GM12878 (cell line): ENCODE results near the gene KLRD1. TPM values are rescaled to one million over a fixed set of nuclear protein-coding genes. Genes with fewer than 3 reads are reported as not detected.

Experiments
- ATAC-seq: fragments of 200-7000 bp; cut with Tn5 transposase; 3 replicates; pipeline ENCODE4 v1.9.1; 2020; ENCODE audit warnings: mild to moderate bottlenecking, moderate library complexity
- BruUV-seq: library from RNA; stranded (reverse); fragments of 400-500 nt; replicated peaks from 2 replicates; lab custom pipeline; 2021; lab: Mats Ljungman, UMichigan
- CTCF ChIA-PET: fragments of 300-600 bp; sonication (Branson Sonifier 250); formaldehyde crosslinking; extraction: SDS; loops from one replicate; lab custom pipeline; 2021; ENCODE audit warnings: inconsistent platforms; lab: Yijun Ruan, JAX
- POLR2A ChIA-PET: fragments of 350-600 bp; formaldehyde crosslinking; extraction: SDS; loops from one replicate; lab custom pipeline; 2021; ENCODE audit warnings: inconsistent platforms; lab: Charles Lee
- RAD21 ChIA-PET: fragments of 300-600 bp; sonication (Branson Sonifier 250); formaldehyde crosslinking; loops from one replicate; lab custom pipeline; 2023; ENCODE audit warnings: antibody characterized with exemption; ENCODE audit not compliant: unreplicated experiment; lab: Charles Lee
- SMC1A ChIA-PET: fragments of 300-600 bp; sonication (Branson Sonifier 250); formaldehyde crosslinking; loops from one replicate; lab custom pipeline; 2023; ENCODE audit not compliant: unreplicated experiment, uncharacterized antibody; lab: Charles Lee
- DNase-seq: peaks from one replicate; pipeline ENCODE4 v3.0.0-alpha.2; 2011; ENCODE audit warnings: low read depth, low spot score
- FAIRE-seq: peaks from 3 replicates; lab custom pipeline; 2011; peaks lifted over from hg19 to GRCh38; lab: Jason Lieb, UNC
- H2AFZ ChIP-seq: 2 replicates; pipeline ENCODE4 v1.6.0; 2011; ENCODE audit warnings: low read depth, low read length, control low read depth; ENCODE audit not compliant: control insufficient read depth
- H3K27ac ChIP-seq: 2 replicates; pipeline ENCODE4 v1.5.1; 2011; ENCODE audit warnings: control low read depth; ENCODE audit not compliant: control insufficient read depth, insufficient read depth
- H3K27me3 ChIP-seq, 2 experiments: replicated peaks in 1 of 2; 2 replicates each; pipeline versions ENCODE4 v1.6.0 to v1.6.1; 2011; ENCODE audit warnings: low read length in 1 of 2; ENCODE audit not compliant: control insufficient read depth in 2 of 2, insufficient read depth in 2 of 2
- H3K36me3 ChIP-seq, 2 experiments: 2 replicates each; pipeline ENCODE4 v1.5.1; 2011; ENCODE audit warnings: low read length in 1 of 2; ENCODE audit not compliant: control insufficient read depth in 2 of 2, insufficient read depth in 2 of 2
- H3K4me1 ChIP-seq: 2 replicates; pipeline ENCODE4 v1.6.1; 2011; ENCODE audit warnings: mild to moderate bottlenecking, low read length, moderate library complexity, mixed read lengths; ENCODE audit not compliant: control insufficient read depth, insufficient read depth
- H3K4me2 ChIP-seq: 2 replicates; pipeline ENCODE4 v1.6.0; 2011; ENCODE audit warnings: control low read depth; ENCODE audit not compliant: control insufficient read depth, insufficient read depth
- H3K4me3 ChIP-seq: fragments of 200-600 bp; sonication (generic); 2 replicates; pipeline ENCODE4 v1.5.1; 2016
- H3K79me2 ChIP-seq: 2 replicates; pipeline ENCODE4 v1.6.0; 2011; ENCODE audit warnings: low read length; ENCODE audit not compliant: control insufficient read depth, insufficient read depth
- H3K9ac ChIP-seq: 2 replicates; pipeline ENCODE4 v1.8.0; 2011; ENCODE audit warnings: low read length, control low read depth, mixed read lengths; ENCODE audit not compliant: control insufficient read depth, insufficient read depth
- H3K9me3 ChIP-seq: replicated peaks from 3 replicates; pipeline ENCODE4 v1.5.1; 2011; ENCODE audit warnings: mild to moderate bottlenecking, low read length; ENCODE audit not compliant: control insufficient read depth, insufficient read depth
- H4K20me1 ChIP-seq: 2 replicates; pipeline ENCODE4 v1.6.0; 2011; ENCODE audit not compliant: control insufficient read depth, insufficient read depth
- BCL11A ChIP-seq: IDR thresholded peaks from 2 replicates; pipeline ENCODE4 v1.6.1; 2011; ENCODE audit warnings: low read depth, low read length
- CBFB ChIP-seq: IDR thresholded peaks from 2 replicates; pipeline ENCODE4 v1.6.1; 2016; ENCODE audit warnings: antibody characterized with exemption, low read depth
- CREM ChIP-seq: IDR thresholded peaks from 2 replicates; pipeline ENCODE4 v1.6.1; 2014; ENCODE audit warnings: antibody characterized with exemption, low read depth
- CTCF ChIP-seq, 3 experiments: IDR thresholded peaks in 2 of 3; conservative IDR thresholded peaks in 1 of 3; 2 replicates each; pipeline ENCODE4 v1.5.1; 2011; ENCODE audit warnings: low read depth in 3 of 3, low read length in 3 of 3, mild to moderate bottlenecking in 3 of 3, control low read depth in 2 of 3, moderate library complexity in 2 of 3, inconsistent platforms in 1 of 3, mixed read lengths in 1 of 3; ENCODE audit not compliant: control insufficient read depth in 2 of 3, insufficient read depth in 1 of 3; ENCODE audit errors: extremely low read depth in 1 of 3
- ELK1 ChIP-seq: IDR thresholded peaks from 2 replicates; pipeline ENCODE4 v1.6.1; 2012; ENCODE audit warnings: low read depth, low read length, improper control_type of control experiment
- FOXM1 ChIP-seq: IDR thresholded peaks from 2 replicates; pipeline ENCODE4 v1.6.1; 2012; ENCODE audit warnings: low read depth, mild to moderate bottlenecking, inconsistent platforms, low read length, moderate library complexity
- GABPA ChIP-seq: IDR thresholded peaks from 2 replicates; pipeline ENCODE4 v1.6.1; 2014; ENCODE audit warnings: antibody characterized with exemption, low read depth, mild to moderate bottlenecking, inconsistent platforms
- HDGF ChIP-seq: fragments of 450-650 bp; IDR thresholded peaks from 2 replicates; pipeline ENCODE4 v1.6.1; 2016; ENCODE audit warnings: antibody characterized with exemption
- JUNB ChIP-seq: IDR thresholded peaks from 2 replicates; pipeline ENCODE4 v1.6.1; 2016; ENCODE audit warnings: antibody characterized with exemption, mild to moderate bottlenecking
- MEF2A ChIP-seq: IDR thresholded peaks from 2 replicates; pipeline ENCODE4 v1.6.1; 2011; ENCODE audit warnings: low read depth, mild to moderate bottlenecking, low read length, moderate library complexity; ENCODE audit not compliant: insufficient read depth
- MTA2 ChIP-seq: fragments of 450-650 bp; IDR thresholded peaks from 2 replicates; pipeline ENCODE4 v1.6.1; 2016; ENCODE audit warnings: low read depth, mild to moderate bottlenecking, moderate library complexity
- MYB ChIP-seq: fragments of 150-350 bp; IDR thresholded peaks from 2 replicates; pipeline ENCODE4 v1.6.1; 2014; ENCODE audit warnings: mild to moderate bottlenecking, low read depth, low read length, borderline replicate concordance
- NFIC ChIP-seq: IDR thresholded peaks from 2 replicates; pipeline ENCODE4 v1.6.1; 2012; ENCODE audit warnings: low read depth, mild to moderate bottlenecking, inconsistent platforms, low read length, moderate library complexity
- NFXL1 ChIP-seq: fragments of 450-650 bp; IDR thresholded peaks from 2 replicates; pipeline ENCODE4 v1.6.1; 2017; ENCODE audit warnings: antibody characterized with exemption, mild to moderate bottlenecking, borderline replicate concordance
- POLR2A ChIP-seq: IDR thresholded peaks from 2 replicates; pipeline ENCODE4 v1.6.1; 2011; ENCODE audit warnings: low read depth, mild to moderate bottlenecking, low read length
- RAD21 ChIP-seq: IDR thresholded peaks from 2 replicates; pipeline ENCODE4 v1.6.1; 2011; ENCODE audit warnings: mild to moderate bottlenecking, low read depth, low read length, moderate library complexity; ENCODE audit not compliant: insufficient read depth
- RUNX3 ChIP-seq: IDR thresholded peaks from 2 replicates; pipeline ENCODE4 v1.6.1; 2012; ENCODE audit warnings: low read length, inconsistent platforms
- SIN3A ChIP-seq: IDR thresholded peaks from 2 replicates; pipeline ENCODE4 v1.6.1; 2012; ENCODE audit warnings: low read depth, low read length, improper control_type of control experiment
- SMAD5 ChIP-seq: IDR thresholded peaks from 2 replicates; pipeline ENCODE4 v1.6.1; 2016; ENCODE audit warnings: antibody characterized with exemption, low read depth
- SP1 ChIP-seq: IDR thresholded peaks from one replicate; pipeline ENCODE4 v1.6.1; 2011; ENCODE audit warnings: low read depth, low read length
- SRF ChIP-seq, 2 experiments: IDR thresholded peaks; 2 replicates each; pipeline ENCODE4 v1.6.1; 2011; ENCODE audit warnings: low read depth in 2 of 2, low read length in 2 of 2, mild to moderate bottlenecking in 1 of 2, moderate library complexity in 1 of 2
- TAF1 ChIP-seq: IDR thresholded peaks from 2 replicates; pipeline ENCODE4 v1.6.1; 2011; ENCODE audit warnings: mild to moderate bottlenecking, low read depth, low read length, borderline replicate concordance
- TCF7 ChIP-seq: IDR thresholded peaks from 2 replicates; pipeline ENCODE4 v1.6.1; 2014; ENCODE audit warnings: antibody characterized with exemption, borderline replicate concordance
- ZNF207 ChIP-seq: fragments of 450-650 bp; IDR thresholded peaks from 2 replicates; pipeline ENCODE4 v1.6.1; 2014; ENCODE audit warnings: antibody characterized with exemption, mild to moderate bottlenecking, borderline replicate concordance
- ZNF384 ChIP-seq: IDR thresholded peaks from 2 replicates; pipeline ENCODE4 v1.6.1; 2012; ENCODE audit warnings: low read depth, mild to moderate bottlenecking, low read length, improper control_type of control experiment, borderline replicate concordance
- WGBS: methylation state at CpG from one replicate; pipeline ENCODE4 v1.1.6; 2016; ENCODE audit warnings: low lambda C conversion rate; ENCODE audit not compliant: insufficient replicate concordance, insufficient coverage; ENCODE audit errors: missing lambda C conversion rate; 5-methylcytosine and 5-hydroxymethylcytosine counted together
- in situ Hi-C: fragments of 300-500 bp; cut with MboI; formaldehyde crosslinking; loops from 9 replicates; pipeline ENCODE4 v1.14.3; 2018; ENCODE audit warnings: mixed read lengths
- intact Hi-C: fragments of 100-400 bp; cut with micrococcal nuclease; formaldehyde crosslinking; loops from one replicate; pipeline ENCODE4 v1.14.2; 2022; ENCODE audit not compliant: unreplicated experiment
- polyA plus RNA-seq, 11 experiments: library from polyadenylated mRNA; depleted of rRNA in 4 of 11; unstranded in 6 of 11; stranded (reverse) in 5 of 11; fragments of >200 nt; fragmentation: Nextera tagmentation in 4 of 11; fragmentation: Illumina TruSeq in 1 of 11; extraction: Ambion mirVana in 4 of 11; extraction: Trizol in 1 of 11; gene quantifications; 1 replicate in 1 of 11; 2 replicates in 10 of 11; pipeline versions ENCODE4 v1.2.1 to v1.2.3, GENCODE V29; 2011 to 2016; ENCODE audit warnings: inconsistent platforms in 2 of 11, missing spikeins in 2 of 11, low read depth in 1 of 11
- total RNA-seq, 4 experiments: library from RNA; depleted of rRNA in 3 of 4; stranded (reverse); fragments of >200 nt in 3 of 4; fragmentation: Illumina TruSeq in 1 of 4; extraction: Trizol in 1 of 4; gene quantifications; 2 replicates each; pipeline versions ENCODE4 v1.2.1 to v1.2.3, GENCODE V29; 2013 to 2021

KLRD1 gene
- total and polyA plus RNA-seq, 10 of the 15 experiments (the other 5 are each of a cell fraction or from before 2014, with no cell fraction given) = under 0.01 to 0.50 (median 0.13) TPM; not detected in 4

- POLR2A ChIA-PET = no interaction called here
- Histone ChIP-seq H3K4me1 (0 out of 2 replicates have a peak, but pooled peaks cover 6% of the 10 kb centered on the region), H3K36me3 (no peaks in the 10 kb centered on the region), H3K9me3 (peaks cover 9% of the 10 kb centered on the region; the same call in 2 of the 3 replicates), H3K27ac (no peak overlapping the region), H3K4me2 (0 out of 2 replicates have a peak overlapping the region, but pooled peaks have one; percentile 7), H3K9ac (no peak overlapping the region), H4K20me1 (no peaks in the 10 kb centered on the region), H2AFZ (no peak overlapping the region), H3K4me3 (no peak overlapping the region), H3K79me2 (no peaks in the 10 kb centered on the region), H3K27me3 (no peaks in the 10 kb centered on the region)
- intact Hi-C loops (loop anchor here (1.0 kb wide), 1 partner anchor 31 kb away; no protein-coding TSS in a partner anchor), in situ Hi-C loops (no loop called here)
- 0% methylated on average over 1 of the region's 1 CpG for whole genome bisulfite sequencing
- BruUV-seq = no TSS peak
- SMC1A ChIA-PET = interaction anchor here (1.0 to 1.5 kb wide), 3 partner anchors 10 to 44 kb away, joined by 3 to 4 read pairs (median 4); no protein-coding TSS in a partner anchor
- no peak for FAIRE-seq
- RAD21 ChIA-PET = interaction anchor here (1.4 kb wide), 1 partner anchor 85 kb away, joined by 3 read pairs; no protein-coding TSS in a partner anchor
- CTCF ChIA-PET = interaction anchor here (0.5 kb wide), 1 partner anchor 90 kb away, joined by 4 read pairs; no protein-coding TSS in a partner anchor
- ATAC-seq = peak; percentile 57
- no peak for DNase-seq
- no peak for TF ChIP-seq MYB
- TF ChIP-seq ZNF207 = no peak
- no peak for TF ChIP-seq SP1
- no peak for TF ChIP-seq HDGF
- TF ChIP-seq GABPA = peak; percentile 21; the same call in 1 of the 2 replicates
- TF ChIP-seq POLR2A = no peak
- TF ChIP-seq FOXM1 = peak; percentile 49; the same call in 1 of the 2 replicates
- no peak for TF ChIP-seq ZNF384
- no peak for TF ChIP-seq NFXL1
- no peak for TF ChIP-seq ELK1
- TF ChIP-seq CREM = no peak
- no peak for TF ChIP-seq SMAD5
- no peak for TF ChIP-seq MTA2
- TF ChIP-seq NFIC = peak; percentile 74
- peak; percentile 89 for TF ChIP-seq JUNB
- no peak for TF ChIP-seq CTCF (IDR thresholded peaks at IDR 0.05 in 2 of 3, conservative IDR thresholded peaks at IDR 0.05 in 1 of 3; ENCODE audit: control insufficient read depth in 2 of 3, extremely low read depth in 1 of 3, insufficient read depth in 1 of 3, low read depth in 3 of 3, low read length in 3 of 3)
- 0 out of 2 replicates have a peak, but pooled peaks have one; percentile 42 for TF ChIP-seq TCF7
- 0 out of 2 replicates have a peak, but pooled peaks have one; percentile 30 for TF ChIP-seq MEF2A
- no peak for TF ChIP-seq SIN3A
- peak; percentile 59; the same call in 1 of the 2 replicates for TF ChIP-seq CBFB
- peak; percentile 95 for TF ChIP-seq RUNX3
- no peak for TF ChIP-seq TAF1
- TF ChIP-seq RAD21 = 0 out of 2 replicates have a peak, but pooled peaks have one; percentile 0
- no peak for TF ChIP-seq SRF (IDR thresholded peaks at IDR 0.05; ENCODE audit: low read depth in 2 of 2, low read length in 2 of 2)
- TF ChIP-seq BCL11A = 0 out of 2 replicates have a peak, but pooled peaks have one; percentile 12
Measured at GRCh38 chr12:10320643-10321042, 13.0 kb downstream of the KLRD1 start.
